ENCODE data around the gene VPS13D.

DNA sequence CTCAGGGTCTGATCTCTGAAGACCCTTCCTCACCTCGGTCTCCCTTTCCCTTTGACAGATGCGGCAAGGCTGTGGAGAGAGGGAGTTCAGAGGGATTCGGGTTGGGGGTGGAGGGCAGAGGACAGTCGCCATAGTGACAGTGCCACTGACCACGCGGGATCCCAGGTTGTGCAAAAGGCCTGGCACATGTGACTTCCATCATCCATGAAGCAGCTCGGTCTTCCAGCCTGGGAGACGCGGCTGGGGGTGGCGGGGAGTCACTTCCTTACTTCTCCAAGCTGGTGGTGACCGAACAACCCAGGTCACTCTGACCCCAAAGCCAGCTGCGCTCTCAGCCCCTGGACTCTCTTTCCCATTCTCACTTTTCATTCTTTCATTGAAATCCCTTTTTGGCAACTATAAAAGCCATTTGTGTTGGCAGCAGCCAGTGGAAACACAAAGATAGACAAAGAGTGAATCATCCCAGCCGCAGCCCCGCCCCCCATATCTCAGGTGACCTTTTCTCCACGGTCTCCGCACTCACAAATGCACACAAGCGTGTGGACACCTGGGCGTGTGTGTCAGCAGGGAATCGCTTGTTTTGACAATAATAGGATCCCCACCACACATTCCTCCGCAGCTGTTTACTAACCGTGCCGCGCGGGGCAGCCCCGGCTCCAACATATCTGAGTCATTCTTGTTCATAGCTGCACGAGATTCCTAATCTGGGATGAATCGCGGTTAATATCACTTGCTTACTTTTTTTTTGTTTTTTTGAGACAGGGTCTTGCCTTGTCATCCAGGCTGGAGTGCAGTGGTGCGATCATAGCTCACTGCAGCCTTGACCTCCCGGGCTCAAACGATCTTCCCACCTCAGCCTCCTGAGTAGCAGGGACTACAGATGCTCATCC is 319.9 kb downstream of the VPS13D start:
- TF ChIP-seq, protein P1, sequence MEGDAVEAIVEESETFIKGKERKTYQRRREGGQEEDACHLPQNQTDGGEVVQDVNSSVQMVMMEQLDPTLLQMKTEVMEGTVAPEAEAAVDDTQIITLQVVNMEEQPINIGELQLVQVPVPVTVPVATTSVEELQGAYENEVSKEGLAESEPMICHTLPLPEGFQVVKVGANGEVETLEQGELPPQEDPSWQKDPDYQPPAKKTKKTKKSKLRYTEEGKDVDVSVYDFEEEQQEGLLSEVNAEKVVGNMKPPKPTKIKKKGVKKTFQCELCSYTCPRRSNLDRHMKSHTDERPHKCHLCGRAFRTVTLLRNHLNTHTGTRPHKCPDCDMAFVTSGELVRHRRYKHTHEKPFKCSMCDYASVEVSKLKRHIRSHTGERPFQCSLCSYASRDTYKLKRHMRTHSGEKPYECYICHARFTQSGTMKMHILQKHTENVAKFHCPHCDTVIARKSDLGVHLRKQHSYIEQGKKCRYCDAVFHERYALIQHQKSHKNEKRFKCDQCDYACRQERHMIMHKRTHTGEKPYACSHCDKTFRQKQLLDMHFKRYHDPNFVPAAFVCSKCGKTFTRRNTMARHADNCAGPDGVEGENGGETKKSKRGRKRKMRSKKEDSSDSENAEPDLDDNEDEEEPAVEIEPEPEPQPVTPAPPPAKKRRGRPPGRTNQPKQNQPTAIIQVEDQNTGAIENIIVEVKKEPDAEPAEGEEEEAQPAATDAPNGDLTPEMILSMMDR (IDR thresholded peaks at IDR 0.05), result no peak
- TF ChIP-seq, protein P2, sequence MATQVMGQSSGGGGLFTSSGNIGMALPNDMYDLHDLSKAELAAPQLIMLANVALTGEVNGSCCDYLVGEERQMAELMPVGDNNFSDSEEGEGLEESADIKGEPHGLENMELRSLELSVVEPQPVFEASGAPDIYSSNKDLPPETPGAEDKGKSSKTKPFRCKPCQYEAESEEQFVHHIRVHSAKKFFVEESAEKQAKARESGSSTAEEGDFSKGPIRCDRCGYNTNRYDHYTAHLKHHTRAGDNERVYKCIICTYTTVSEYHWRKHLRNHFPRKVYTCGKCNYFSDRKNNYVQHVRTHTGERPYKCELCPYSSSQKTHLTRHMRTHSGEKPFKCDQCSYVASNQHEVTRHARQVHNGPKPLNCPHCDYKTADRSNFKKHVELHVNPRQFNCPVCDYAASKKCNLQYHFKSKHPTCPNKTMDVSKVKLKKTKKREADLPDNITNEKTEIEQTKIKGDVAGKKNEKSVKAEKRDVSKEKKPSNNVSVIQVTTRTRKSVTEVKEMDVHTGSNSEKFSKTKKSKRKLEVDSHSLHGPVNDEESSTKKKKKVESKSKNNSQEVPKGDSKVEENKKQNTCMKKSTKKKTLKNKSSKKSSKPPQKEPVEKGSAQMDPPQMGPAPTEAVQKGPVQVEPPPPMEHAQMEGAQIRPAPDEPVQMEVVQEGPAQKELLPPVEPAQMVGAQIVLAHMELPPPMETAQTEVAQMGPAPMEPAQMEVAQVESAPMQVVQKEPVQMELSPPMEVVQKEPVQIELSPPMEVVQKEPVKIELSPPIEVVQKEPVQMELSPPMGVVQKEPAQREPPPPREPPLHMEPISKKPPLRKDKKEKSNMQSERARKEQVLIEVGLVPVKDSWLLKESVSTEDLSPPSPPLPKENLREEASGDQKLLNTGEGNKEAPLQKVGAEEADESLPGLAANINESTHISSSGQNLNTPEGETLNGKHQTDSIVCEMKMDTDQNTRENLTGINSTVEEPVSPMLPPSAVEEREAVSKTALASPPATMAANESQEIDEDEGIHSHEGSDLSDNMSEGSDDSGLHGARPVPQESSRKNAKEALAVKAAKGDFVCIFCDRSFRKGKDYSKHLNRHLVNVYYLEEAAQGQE (IDR thresholded peaks at IDR 0.05; ENCODE audit: insufficient read depth in 1 of 2, low read depth in 2 of 2, low read length in 1 of 2), result no peak
- TF ChIP-seq POLR2AphosphoS5 (IDR thresholded peaks at IDR 0.05; ENCODE audit: low read depth, low read length) (no peak), TCF7L2 (IDR thresholded peaks at IDR 0.05; ENCODE audit: low read depth, low read length) (peak; percentile 48; the same call in 1 of the 2 replicates)

Data from Panc1 (cell line).